NB4 (cell line): ENCODE measurements around the gene PSMA2.

Experiments used
- CTCF ChIP-seq: IDR thresholded peaks from one replicate; pipeline ENCODE4 v1.5.1; 2012; ENCODE audit warnings: low read depth, low read length
- POLR2A ChIP-seq: IDR thresholded peaks from 2 replicates; pipeline ENCODE4 v1.6.1; 2011; ENCODE audit warnings: mild to moderate bottlenecking; ENCODE audit not compliant: insufficient read length; ENCODE audit errors: extremely low read depth

GRCh38 chr7:42907316-42907715, 24.7 kb downstream of the PSMA2 start:
- TF ChIP-seq CTCF = no peak
- no peak for TF ChIP-seq POLR2A
